Right lobe of liver (tissue), 4 donors: ENCODE results near the gene MT1H.

Experiments
- CTCF ChIP-seq, 4 donors: fragments of 200-600 bp in 3 of 4; fragments of 450-650 bp in 1 of 4; IDR thresholded peaks; one replicate each; pipeline versions ENCODE4 v1.5.1 to v1.8.0; 2016 to 2022; ENCODE audit warnings: antibody characterized with exemption in 4 of 4, mild to moderate bottlenecking in 2 of 4
- POLR2A ChIP-seq: fragments of 450-650 bp; IDR thresholded peaks from one replicate; pipeline ENCODE4 v1.6.1; 2017; ENCODE audit warnings: antibody characterized with exemption, mild to moderate bottlenecking
- donor health status: DM: no; HTN: no; CAD: no.
- donor health status: DM: no; HTN: no; CAD: no.
- donor health status: DM: no; HTN: yes; CAD: no.

GRCh38 chr16:56645311-56645710, 24.3 kb upstream of the MT1H start:
- TF ChIP-seq CTCF (IDR thresholded peaks at IDR 0.05) = no peak
- TF ChIP-seq POLR2A = no peak
